ENCODE results near the gene PLD1.
"Not testable (repeated sequence)": the region's sequence is repeated elsewhere in the genome, so short reads cannot be mapped to it uniquely, and the experiment has no call there.

The PLD1 gene

GRCh38 chr3:171566803-171567422, 243.4 kb downstream of the PLD1 start:
- Histone ChIP-seq H3K4me3 (ENCODE audit: low read length) (no peak overlapping the region), H3K4me1 (ENCODE audit: control insufficient read depth, low read length) (no peaks in the 10 kb centered on the region)

GRCh38 chr3:171565481-171566058, 244.7 kb downstream of the PLD1 start:
- H3K9me2 ChIP-seq (replicated peaks; ENCODE audit: control insufficient read depth, low read length), result no peaks in the 10 kb centered on the region
- H3K4me3 ChIP-seq (ENCODE audit: low read length), result no peak overlapping the region
- no peak for TF ChIP-seq EZH2phosphoT487 (IDR thresholded peaks at IDR 0.05; ENCODE audit: borderline replicate concordance, low read length)
- no peaks in the 10 kb centered on the region; the same call in 1 of the 2 replicates for H3K27me3 ChIP-seq (ENCODE audit: control insufficient read depth, low read length)
- H3K4me2 ChIP-seq (ENCODE audit: low read length), result no peak overlapping the region
- H3F3A ChIP-seq (ENCODE audit: control insufficient read depth, insufficient read depth), result no peaks in the 10 kb centered on the region
- no peaks in the 10 kb centered on the region for H3K9me3 ChIP-seq (ENCODE audit: control insufficient read depth, insufficient read depth, low read length)
- no peaks in the 10 kb centered on the region for H4K20me1 ChIP-seq (ENCODE audit: control insufficient read depth, insufficient read depth, low read depth, low read length)
- H3K27ac ChIP-seq (ENCODE audit: low read depth, low read length), result no peak overlapping the region
- H3K79me2 ChIP-seq (ENCODE audit: control insufficient read depth, low read length), result no peaks in the 10 kb centered on the region
- no peaks in the 10 kb centered on the region for H3K36me3 ChIP-seq (ENCODE audit: control insufficient read depth, low read length)
- no peaks in the 10 kb centered on the region for H3K4me1 ChIP-seq (ENCODE audit: control insufficient read depth, low read length)

More at GRCh38 chr3:171566803-171567422, 243.4 kb downstream of the PLD1 start:
- H3K9me2 ChIP-seq (replicated peaks; ENCODE audit: control insufficient read depth, low read length), result no peaks in the 10 kb centered on the region
- TF ChIP-seq, protein P1, sequence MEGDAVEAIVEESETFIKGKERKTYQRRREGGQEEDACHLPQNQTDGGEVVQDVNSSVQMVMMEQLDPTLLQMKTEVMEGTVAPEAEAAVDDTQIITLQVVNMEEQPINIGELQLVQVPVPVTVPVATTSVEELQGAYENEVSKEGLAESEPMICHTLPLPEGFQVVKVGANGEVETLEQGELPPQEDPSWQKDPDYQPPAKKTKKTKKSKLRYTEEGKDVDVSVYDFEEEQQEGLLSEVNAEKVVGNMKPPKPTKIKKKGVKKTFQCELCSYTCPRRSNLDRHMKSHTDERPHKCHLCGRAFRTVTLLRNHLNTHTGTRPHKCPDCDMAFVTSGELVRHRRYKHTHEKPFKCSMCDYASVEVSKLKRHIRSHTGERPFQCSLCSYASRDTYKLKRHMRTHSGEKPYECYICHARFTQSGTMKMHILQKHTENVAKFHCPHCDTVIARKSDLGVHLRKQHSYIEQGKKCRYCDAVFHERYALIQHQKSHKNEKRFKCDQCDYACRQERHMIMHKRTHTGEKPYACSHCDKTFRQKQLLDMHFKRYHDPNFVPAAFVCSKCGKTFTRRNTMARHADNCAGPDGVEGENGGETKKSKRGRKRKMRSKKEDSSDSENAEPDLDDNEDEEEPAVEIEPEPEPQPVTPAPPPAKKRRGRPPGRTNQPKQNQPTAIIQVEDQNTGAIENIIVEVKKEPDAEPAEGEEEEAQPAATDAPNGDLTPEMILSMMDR (IDR thresholded peaks at IDR 0.05; ENCODE audit: low read depth, low read length, poor library complexity, severe bottlenecking), result peak; percentile 63
- TF ChIP-seq EZH2phosphoT487 (IDR thresholded peaks at IDR 0.05; ENCODE audit: borderline replicate concordance, low read length), result no peak
- H3K79me2 ChIP-seq (ENCODE audit: control insufficient read depth, low read length), result no peaks in the 10 kb centered on the region
- H4K20me1 ChIP-seq (ENCODE audit: control insufficient read depth, insufficient read depth, low read depth, low read length), result no peaks in the 10 kb centered on the region
- no peaks in the 10 kb centered on the region for H3K9me3 ChIP-seq (ENCODE audit: control insufficient read depth, insufficient read depth, low read length)
- H3K4me2 ChIP-seq (ENCODE audit: low read length), result no peak overlapping the region
- H3K36me3 ChIP-seq (ENCODE audit: control insufficient read depth, low read length), result no peaks in the 10 kb centered on the region
- no peaks in the 10 kb centered on the region for H3F3A ChIP-seq (ENCODE audit: control insufficient read depth, insufficient read depth)
- H3K27me3 ChIP-seq (ENCODE audit: control insufficient read depth, low read length), result no peaks in the 10 kb centered on the region
- H3K27ac ChIP-seq (ENCODE audit: low read depth, low read length), result no peak overlapping the region

DNA sequence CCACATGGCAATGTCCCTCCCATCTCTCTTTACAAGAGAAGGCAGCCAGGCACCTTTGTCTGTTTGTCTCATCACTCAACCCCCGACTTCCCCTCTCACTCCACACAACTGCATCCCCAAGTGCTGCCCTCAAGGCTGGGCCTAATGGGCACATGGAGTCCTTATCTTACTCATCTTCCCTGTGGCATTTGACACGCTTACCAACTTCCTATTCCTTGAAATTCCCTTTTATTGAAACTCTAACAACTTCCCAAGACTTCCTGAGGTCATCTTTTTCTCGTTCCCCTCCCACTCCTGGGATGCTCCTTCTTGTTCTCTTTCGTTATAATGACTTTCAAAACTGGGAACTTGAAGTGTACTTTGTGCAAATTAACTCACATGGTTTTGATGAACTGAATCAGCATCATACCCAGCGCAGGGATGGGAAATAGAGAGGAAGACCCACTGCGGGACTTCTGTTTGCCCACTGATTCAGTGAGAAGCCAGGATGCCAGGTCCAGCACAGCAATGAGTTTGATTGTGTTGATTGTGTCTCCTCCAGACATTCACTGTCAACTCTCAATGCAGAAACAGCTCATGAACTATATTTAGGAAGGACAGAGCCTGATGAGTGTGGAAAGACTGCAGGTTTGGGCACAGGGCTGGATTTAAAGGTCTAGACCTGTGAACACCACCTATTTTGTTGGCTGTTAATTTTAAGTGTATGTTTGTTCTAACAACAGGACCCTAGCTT, 245.4 kb downstream of the PLD1 start:
- Histone ChIP-seq H3K4me3 (ENCODE audit: low read length) (no peak overlapping the region), H3F3A (ENCODE audit: control insufficient read depth, insufficient read depth) (no peaks in the 10 kb centered on the region), H3K9me2 (replicated peaks; ENCODE audit: control insufficient read depth, low read length) (no peaks in the 10 kb centered on the region), H3K27ac (ENCODE audit: low read depth, low read length) (no peak overlapping the region), H3K4me1 (ENCODE audit: control insufficient read depth, low read length) (no peaks in the 10 kb centered on the region), H3K36me3 (ENCODE audit: control insufficient read depth, low read length) (no peaks in the 10 kb centered on the region), H3K4me2 (ENCODE audit: low read length) (no peak overlapping the region), H3K27me3 (ENCODE audit: control insufficient read depth, low read length) (no peaks in the 10 kb centered on the region; the same call in 1 of the 2 replicates), H3K79me2 (ENCODE audit: control insufficient read depth, low read length) (no peaks in the 10 kb centered on the region), H3K9me3 (ENCODE audit: control insufficient read depth, insufficient read depth, low read length) (no peaks in the 10 kb centered on the region), H4K20me1 (ENCODE audit: control insufficient read depth, insufficient read depth, low read depth, low read length) (no peaks in the 10 kb centered on the region)
- TF ChIP-seq, protein P1 (IDR thresholded peaks at IDR 0.05; ENCODE audit: low read depth, low read length, poor library complexity, severe bottlenecking), result no peak
- no peak for TF ChIP-seq EZH2phosphoT487 (IDR thresholded peaks at IDR 0.05; ENCODE audit: borderline replicate concordance, low read length)

DNA sequence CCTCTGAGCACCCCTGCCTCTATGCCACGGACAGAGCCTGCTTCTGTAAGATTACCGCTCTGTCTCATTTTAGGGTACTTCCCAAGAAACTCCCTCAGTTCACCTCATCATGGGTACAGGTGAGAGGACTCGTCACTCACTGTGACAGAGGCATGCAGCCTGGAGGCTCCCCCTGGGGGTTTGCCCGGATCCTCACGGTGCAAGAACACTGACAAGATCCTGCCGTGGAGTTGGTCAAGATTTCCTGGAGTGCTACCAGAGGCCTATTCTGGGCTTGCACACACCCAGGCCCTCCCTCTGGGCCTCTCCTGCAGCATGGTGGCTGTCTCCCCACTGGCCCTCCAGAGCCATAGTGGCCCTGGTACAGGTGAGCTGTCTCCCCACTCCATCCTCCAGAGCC, 247.0 kb downstream of the PLD1 start:
- Histone ChIP-seq H3K36me3 (ENCODE audit: control insufficient read depth, low read length) (no peaks in the 10 kb centered on the region), H3K79me2 (ENCODE audit: control insufficient read depth, low read length) (no peaks in the 10 kb centered on the region), H3K4me1 (ENCODE audit: control insufficient read depth, low read length) (no peaks in the 10 kb centered on the region), H3K9me2 (replicated peaks; ENCODE audit: control insufficient read depth, low read length) (no peaks in the 10 kb centered on the region), H3K4me2 (ENCODE audit: low read length) (no peak overlapping the region), H4K20me1 (ENCODE audit: control insufficient read depth, insufficient read depth, low read depth, low read length) (no peaks in the 10 kb centered on the region), H3K4me3 (ENCODE audit: low read length) (no peak overlapping the region), H3K9me3 (ENCODE audit: control insufficient read depth, insufficient read depth, low read length) (no peaks in the 10 kb centered on the region), H3F3A (ENCODE audit: control insufficient read depth, insufficient read depth) (no peaks in the 10 kb centered on the region), H3K27me3 (ENCODE audit: control insufficient read depth, low read length) (no peaks in the 10 kb centered on the region; the same call in 1 of the 2 replicates), H3K27ac (ENCODE audit: low read depth, low read length) (no peak overlapping the region)
- TF ChIP-seq, protein P1 (IDR thresholded peaks at IDR 0.05; ENCODE audit: low read depth, low read length, poor library complexity, severe bottlenecking), result no peak
- no peak for TF ChIP-seq EZH2phosphoT487 (IDR thresholded peaks at IDR 0.05; ENCODE audit: borderline replicate concordance, low read length)

GRCh38 chr3:171562459-171562858, 247.8 kb downstream of the PLD1 start:
- H3K27ac ChIP-seq (ENCODE audit: low read depth, low read length); H3K36me3 ChIP-seq (ENCODE audit: control insufficient read depth, low read length); H3K4me2 ChIP-seq (ENCODE audit: low read length); H3F3A ChIP-seq (ENCODE audit: control insufficient read depth, insufficient read depth); H3K79me2 ChIP-seq (ENCODE audit: control insufficient read depth, low read length); H3K4me3 ChIP-seq (ENCODE audit: low read length); H3K4me1 ChIP-seq (ENCODE audit: control insufficient read depth, low read length); H4K20me1 ChIP-seq (ENCODE audit: control insufficient read depth, insufficient read depth, low read depth, low read length); H3K27me3 ChIP-seq (ENCODE audit: control insufficient read depth, low read length); H3K9me3 ChIP-seq (ENCODE audit: control insufficient read depth, insufficient read depth, low read length); H3K9me2 ChIP-seq (replicated peaks; ENCODE audit: control insufficient read depth, low read length): not testable (repeated sequence)
